ENCODE data around the gene DRICH1.
"Not testable (repeated sequence)": the region's sequence is repeated elsewhere in the genome, so short reads cannot be mapped to it uniquely, and the experiment has no call there.

DRICH1 gene

GRCh38 chr22:23649071-23649501 lies 17.0 kb upstream of the DRICH1 start:
- no peak for FAIRE-seq

- not testable (repeated sequence) for FAIRE-seq
Measured at GRCh38 chr22:23646526-23646925, 14.4 kb upstream of the DRICH1 start.

- not testable (repeated sequence) for FAIRE-seq
Measured at GRCh38 chr22:23640206-23640605, 8.1 kb upstream of the DRICH1 start.

- FAIRE-seq: no peak
Measured at GRCh38 chr22:23639661-23640060, 7.5 kb upstream of the DRICH1 start.

- FAIRE-seq: no peak
Measured at GRCh38 chr22:23638611-23639010, 6.5 kb upstream of the DRICH1 start.

- FAIRE-seq: not testable (repeated sequence)
Measured at GRCh38 chr22:23635291-23635690, 3.2 kb upstream of the DRICH1 start.

GRCh38 chr22:23628056-23628743 lies 3.9 kb downstream of the DRICH1 start:
- not testable (repeated sequence) for FAIRE-seq

- not testable (repeated sequence) for FAIRE-seq
Measured at GRCh38 chr22:23627401-23628055, 4.6 kb downstream of the DRICH1 start.

- FAIRE-seq: no peak
Measured at GRCh38 chr22:23626286-23626975, 5.7 kb downstream of the DRICH1 start.

GRCh38 chr22:23622634-23623033 lies 9.5 kb downstream of the DRICH1 start:
- no peak for FAIRE-seq

- not testable (repeated sequence) for FAIRE-seq
Measured at GRCh38 chr22:23621916-23622315, 10.2 kb downstream of the DRICH1 start.

GRCh38 chr22:23621082-23621780 lies 10.9 kb downstream of the DRICH1 start:
- no peak for FAIRE-seq

- no peak for FAIRE-seq
Measured at GRCh38 chr22:23613193-23613972, 18.7 kb downstream of the DRICH1 start.

- no peak for FAIRE-seq
Measured at GRCh38 chr22:23609983-23610781, 21.9 kb downstream of the DRICH1 start.

GRCh38 chr22:23608583-23608982 lies 23.5 kb downstream of the DRICH1 start:
- FAIRE-seq: no peak

GRCh38 chr22:23606204-23607131 lies 25.7 kb downstream of the DRICH1 start:
- no peak for FAIRE-seq

GRCh38 chr22:23604939-23605712 lies 27.0 kb downstream of the DRICH1 start:
- no peak for FAIRE-seq

GRCh38 chr22:23603266-23603665 lies 28.9 kb downstream of the DRICH1 start:
- no peak for FAIRE-seq

- no peak for FAIRE-seq
Measured at GRCh38 chr22:23598805-23599518, 33.2 kb downstream of the DRICH1 start.

Data from colon (tissue), 2 donors.